Umbilical cord (tissue), 2 donors: ENCODE results near the gene P3H4. TPM values are rescaled to one million over a fixed set of nuclear protein-coding genes. Genes with fewer than 3 reads are reported as not detected.
"Not testable (repeated sequence)": the region's sequence is repeated elsewhere in the genome, so short reads cannot be mapped to it uniquely, and the experiment has no call there.

Experiments
- DNase-seq: peaks from one replicate; pipeline ENCODE4 v3.0.0-alpha.2; 2015; ENCODE audit warnings: low spot score
- total RNA-seq: library from RNA; depleted of rRNA; stranded (reverse); fragments of >200 nt; gene quantifications from one replicate; pipeline ENCODE4 v1.2.3, GENCODE V29; 2014; ENCODE audit warnings: low replicate concordance; ENCODE audit not compliant: insufficient read depth

P3H4 gene
- total RNA-seq, 1 donor from 2014 or later, result 94.9 TPM

- DNase-seq, result no peak
These were observed 17.8 kb downstream of the P3H4 start for GRCh38 chr17:41793784-41794539.

DNA sequence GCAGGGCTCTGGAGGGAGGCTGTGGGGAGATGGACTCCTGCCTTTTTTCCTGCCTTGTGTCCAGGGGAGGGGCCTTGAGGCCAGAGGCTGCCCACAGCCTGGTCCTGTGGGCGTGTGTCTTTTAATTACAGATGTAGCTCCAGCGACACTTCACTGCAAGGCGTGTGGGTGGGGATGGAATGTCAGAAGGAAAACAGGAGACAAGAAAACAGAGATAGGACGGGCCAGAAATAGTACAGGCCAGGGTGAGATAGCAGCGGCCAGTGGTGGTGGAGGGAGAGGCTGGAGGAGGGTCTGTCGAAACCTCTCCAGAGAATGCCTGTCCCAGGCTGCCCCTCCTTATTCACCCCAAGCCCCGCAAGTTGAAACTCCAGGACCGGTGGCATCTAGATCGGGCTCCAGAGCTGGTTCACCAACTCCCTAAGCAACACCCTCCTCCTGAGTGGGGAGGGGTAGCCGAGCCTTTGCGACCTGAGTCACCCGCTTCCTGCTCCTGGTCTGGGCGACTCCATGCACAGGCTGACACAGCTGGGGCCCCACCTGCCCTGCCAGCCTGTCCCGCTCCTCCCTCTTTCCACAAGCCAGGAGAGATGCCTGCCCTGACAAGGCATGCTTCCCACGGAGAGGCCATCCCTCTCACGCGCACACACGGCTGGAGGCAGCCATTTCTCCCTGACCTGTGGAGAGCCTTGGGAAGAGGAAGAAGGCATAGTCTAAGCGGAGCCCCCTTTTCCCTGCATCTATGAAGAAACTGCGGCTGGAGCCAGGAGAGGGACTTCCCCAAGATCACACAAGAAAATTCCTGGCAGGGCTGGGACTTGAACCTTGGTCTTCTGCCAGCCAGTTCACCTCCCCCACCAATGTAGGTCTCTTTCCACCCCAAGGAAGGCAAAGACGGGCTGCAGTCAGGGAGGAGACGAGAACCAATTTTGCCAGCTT, 18.6 kb downstream of the P3H4 start:
- DNase-seq, result peak; percentile 85

GRCh38 chr17:41787021-41787418, 24.7 kb downstream of the P3H4 start:
- DNase-seq, result no peak

- DNase-seq, result peak; percentile 99
These were observed 25.3 kb downstream of the P3H4 start, which contains the start of gene JUP for GRCh38 chr17:41786227-41787020. Gene JUP (minus strand): TSS chr17:41786711. CDS start chr17:41771854, 14,857 bp downstream.

- DNase-seq, result peak; percentile 46
These were observed 25.9 kb downstream of the P3H4 start for GRCh38 chr17:41785859-41786226.

GRCh38 chr17:41785091-41785858, 26.5 kb downstream of the P3H4 start:
- peak; percentile 76 for DNase-seq

GRCh38 chr17:41784207-41784744, 27.5 kb downstream of the P3H4 start:
- DNase-seq, result peak; percentile 59

GRCh38 chr17:41782142-41782541, 29.6 kb downstream of the P3H4 start:
- DNase-seq, result no peak

- no peak for DNase-seq
These were observed 30.2 kb downstream of the P3H4 start for GRCh38 chr17:41781404-41782110.

DNA sequence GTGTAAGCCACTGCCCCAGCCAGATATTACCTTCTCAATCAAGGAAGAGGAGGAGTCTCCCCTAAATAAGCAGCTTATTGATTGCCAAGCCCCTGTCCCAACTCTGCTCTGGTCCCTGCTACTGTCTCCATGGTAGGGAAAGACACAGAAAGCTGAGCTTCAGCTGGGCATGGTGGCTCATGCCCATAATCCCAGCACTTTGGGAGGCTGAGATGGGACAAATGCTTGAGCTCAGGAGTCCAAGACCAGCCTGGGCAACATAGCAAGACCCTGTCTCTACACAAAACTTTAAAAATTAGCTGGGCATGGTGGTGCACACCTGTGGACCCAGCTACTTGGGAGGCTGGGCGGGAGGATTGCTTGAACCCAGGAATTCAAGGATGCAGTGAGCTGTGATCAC, 31.8 kb downstream of the P3H4 start:
- DNase-seq, result no peak

GRCh38 chr17:41777574-41778188, 34.1 kb downstream of the P3H4 start:
- peak; percentile 94 for DNase-seq

- no peak for DNase-seq
These were observed 34.6 kb downstream of the P3H4 start for GRCh38 chr17:41777157-41777573.

DNA sequence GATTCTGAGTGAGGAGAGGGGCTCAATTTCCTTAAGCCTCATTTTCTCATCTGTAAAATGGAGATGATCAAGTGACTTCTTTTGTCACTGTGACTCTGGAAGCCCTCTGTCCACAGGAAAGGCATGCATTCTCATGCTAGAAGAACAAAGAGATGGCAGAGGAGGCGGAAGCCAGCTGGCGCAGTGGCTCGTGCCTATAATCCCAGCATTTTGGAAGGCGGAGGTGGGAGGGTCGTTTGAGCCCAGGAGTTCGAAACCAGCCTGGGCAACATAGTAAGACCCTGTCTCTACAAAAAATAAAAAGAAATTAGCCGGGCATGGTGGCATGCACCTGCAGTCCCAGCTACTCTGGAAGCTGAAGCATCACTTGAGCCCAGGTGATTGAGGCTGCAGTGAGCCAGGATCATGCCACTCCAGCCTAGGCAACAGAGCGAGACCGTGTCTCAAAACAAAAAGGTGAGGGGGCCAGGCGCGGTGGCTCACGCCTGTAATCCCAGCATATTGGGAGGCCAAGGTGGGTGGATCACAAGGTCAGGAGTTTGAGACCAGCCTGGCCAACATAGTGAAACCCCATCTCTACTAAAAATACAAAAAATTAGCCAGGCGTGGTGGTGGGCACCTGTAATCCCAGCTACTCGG, 35.4 kb downstream of the P3H4 start:
- not testable (repeated sequence) for DNase-seq

DNA sequence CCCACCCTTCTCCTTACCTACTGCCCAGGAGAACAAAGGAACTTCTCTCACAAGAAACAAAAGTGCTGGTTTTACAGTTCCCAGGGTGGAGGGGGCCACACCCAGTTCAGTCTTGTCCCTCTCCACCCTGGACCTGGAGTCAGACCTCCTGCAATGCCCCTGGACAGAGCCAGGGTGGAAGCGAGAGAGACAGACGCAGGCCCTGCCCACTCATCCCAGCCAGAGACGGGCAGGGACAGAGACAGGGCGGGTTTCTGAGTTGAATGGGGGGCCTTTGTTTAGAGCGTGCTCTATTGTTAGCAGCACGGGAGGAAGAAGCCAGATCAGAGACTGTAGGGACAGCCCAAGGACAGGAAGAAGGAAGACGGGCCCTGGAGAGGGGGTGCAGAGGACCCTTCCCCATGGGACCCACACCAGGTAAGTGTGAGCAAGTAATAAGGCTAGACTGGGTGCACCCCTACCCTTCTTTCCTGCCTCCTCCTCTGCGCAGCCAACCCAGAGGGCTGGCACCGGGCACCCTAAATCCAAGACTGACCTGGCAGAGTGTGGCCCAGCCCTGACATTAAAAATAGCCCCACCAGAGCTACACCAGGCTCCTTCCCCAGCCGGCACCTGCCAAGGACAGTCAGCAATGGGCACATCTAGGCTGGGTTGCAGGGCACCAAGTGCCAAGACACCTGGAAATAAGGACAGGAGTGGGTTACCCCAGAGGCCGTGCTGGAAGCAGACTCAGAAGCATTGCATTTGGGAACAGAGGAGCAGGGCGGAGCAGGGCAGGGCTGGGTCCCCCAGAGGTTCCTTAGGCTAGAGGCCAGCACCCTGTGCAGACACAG, 36.1 kb downstream of the P3H4 start:
- DNase-seq, result no peak

GRCh38 chr17:41773731-41774193, 38.0 kb downstream of the P3H4 start:
- DNase-seq, result no peak

DNA sequence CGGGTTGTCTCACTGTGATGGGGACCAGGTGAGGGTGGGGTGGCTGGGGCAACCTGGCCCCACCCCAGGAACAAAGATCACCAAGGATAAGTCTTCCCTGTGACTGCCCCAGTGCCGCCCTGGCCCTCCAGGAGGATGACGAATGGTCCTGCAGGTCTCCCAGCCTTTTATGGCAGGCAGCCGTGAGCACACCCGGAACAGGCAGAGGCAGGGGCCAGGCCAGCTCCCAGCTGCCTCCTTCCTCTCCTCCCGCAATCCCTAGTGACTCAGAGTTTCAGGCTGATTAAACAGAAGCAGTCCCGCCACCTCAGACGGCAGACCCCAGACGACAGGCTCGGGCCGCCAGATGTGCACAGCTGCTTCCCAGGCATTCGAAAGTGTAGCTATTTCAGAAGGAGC, 38.6 kb downstream of the P3H4 start:
- DNase-seq, result peak; percentile 89

DNA sequence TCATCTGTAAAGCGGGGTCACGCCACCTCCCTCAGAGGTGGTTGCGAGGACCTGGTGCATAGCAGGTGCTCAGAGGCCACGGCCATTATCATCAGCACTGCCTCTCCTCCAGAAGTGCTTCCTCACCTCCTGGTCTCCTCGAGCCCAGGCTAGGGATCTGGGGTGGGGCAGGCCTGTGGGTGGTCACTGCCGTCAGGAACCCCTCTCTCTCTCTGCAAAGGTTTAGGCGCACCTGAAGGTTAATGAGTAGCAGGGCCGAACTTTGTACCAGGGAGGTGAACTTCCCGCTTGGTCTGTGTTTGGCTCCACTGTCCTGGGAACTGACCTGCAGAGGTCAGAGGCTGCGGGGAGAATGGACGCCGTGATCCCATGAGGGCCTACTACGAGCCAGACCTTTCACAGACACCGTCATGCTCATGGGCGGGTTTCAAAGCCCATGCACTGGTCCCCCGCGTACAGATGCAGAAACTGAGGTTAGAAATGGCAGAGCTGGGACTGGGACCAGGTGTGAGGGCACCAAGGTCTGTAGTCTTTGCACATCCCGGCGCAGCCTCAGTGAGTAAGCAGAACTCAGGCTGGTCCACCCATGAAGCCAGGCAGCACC, 39.1 kb downstream of the P3H4 start:
- no peak for DNase-seq

DNA sequence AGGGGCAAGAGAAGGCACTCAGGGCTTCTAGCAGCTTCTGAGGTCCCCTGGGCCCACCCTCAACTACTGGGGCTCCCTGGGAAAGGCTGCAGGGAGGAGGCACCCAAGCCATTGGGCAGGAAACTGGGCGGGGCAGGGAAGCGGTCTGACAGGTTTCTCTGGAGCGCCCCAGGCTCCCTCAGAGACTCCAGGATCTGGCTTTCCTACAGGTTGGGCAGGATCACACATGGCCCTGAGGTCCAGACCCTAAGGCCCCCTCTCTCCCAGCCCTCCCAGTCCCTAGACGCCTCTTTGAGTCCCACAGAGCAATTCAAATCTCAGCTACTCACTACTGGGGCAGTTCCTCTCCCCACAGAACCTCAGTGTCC, 39.5 kb downstream of the P3H4 start:
- peak; percentile 55 for DNase-seq
